ENCODE data around the gene DPP6.

Gene DPP6

DNA sequence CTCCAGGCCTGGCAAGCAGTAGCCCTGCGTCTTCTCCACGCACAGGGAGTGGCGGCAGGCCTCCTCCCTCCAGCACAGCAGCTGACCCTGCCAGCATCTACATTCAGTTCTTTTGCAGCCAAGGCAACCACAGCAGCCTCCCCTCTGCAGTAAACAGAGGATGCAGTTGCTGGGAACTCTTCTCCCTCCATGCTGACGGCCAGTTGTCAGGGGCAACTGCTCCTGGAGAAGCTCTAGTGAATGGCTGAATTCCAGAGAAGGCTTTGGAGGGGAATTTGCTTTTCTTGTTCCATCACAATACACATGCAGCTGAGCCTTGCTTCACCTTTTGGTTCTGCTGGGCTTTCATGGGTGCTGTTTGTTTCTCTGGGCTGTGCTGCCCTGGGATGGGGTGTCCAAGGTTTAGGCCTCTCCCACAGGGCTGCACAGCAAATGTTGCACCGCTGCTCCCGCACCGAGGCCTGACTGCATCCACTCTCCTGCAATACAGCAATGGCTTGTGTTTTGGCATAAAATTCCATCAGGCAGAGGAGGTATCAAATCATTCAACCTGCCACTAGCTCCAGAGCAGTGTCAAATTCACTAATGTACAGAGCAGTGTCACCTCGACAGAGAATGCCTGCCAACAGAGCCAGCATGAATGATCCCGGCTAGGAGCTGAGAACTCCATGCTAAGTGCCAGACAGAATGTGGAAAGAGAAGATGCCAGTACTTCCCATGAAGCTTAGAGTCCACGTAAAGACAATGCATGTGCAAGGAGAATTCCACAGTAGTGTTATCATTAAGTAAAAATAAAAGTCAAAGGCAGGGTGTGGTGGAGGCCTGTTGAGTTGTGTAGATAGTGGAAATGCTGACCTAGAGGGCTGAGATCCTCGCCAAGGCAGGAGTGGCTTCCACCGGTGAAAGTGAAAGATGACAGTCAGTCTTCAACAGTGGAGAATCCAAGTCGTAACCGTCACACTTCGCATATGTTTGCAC is 399.6 kb downstream of the DPP6 start:
- no peaks in the 10 kb centered on the region for H3K79me2 ChIP-seq (ENCODE audit: insufficient read depth, low read depth)

DNA sequence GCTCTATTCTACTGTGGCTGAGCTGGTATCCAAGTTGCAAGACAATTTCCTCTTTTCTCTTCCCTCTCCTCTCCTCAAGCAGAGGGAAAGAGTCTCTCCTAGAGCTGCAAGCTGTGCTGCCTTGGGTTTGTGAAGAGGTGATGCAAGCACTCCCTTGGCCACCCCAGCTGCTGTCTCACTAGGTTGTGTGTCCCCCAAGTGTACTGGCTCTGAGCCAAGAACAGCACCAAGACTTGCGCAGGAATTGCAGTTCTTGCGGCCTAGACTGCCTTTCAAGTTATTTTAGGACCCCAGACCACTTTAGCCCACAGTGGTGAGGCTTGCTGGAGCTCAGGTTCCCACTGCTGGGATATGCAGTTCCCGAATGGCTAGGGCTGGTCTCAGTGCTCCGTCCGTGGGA is 411.6 kb downstream of the DPP6 start:
- Histone ChIP-seq H3K4me2 (no peak overlapping the region), H3K4me1 (ENCODE audit: low read depth, poor library complexity, severe bottlenecking) (no peaks in the 10 kb centered on the region), H3K27me3 (ENCODE audit: insufficient read depth, low read depth) (no peaks in the 10 kb centered on the region), H2AFZ (ENCODE audit: low read depth) (no peak overlapping the region), H3K9ac (no peak overlapping the region), H3K27ac (no peak overlapping the region), H3K4me3 (IDR thresholded peaks at IDR 0.05; ENCODE audit: insufficient read depth, low read depth, low read length) (no peak overlapping the region), H4K20me1 (ENCODE audit: insufficient read depth) (no peaks in the 10 kb centered on the region), H3K79me2 (ENCODE audit: insufficient read depth, low read depth) (no peaks in the 10 kb centered on the region), H3K36me3 (ENCODE audit: insufficient read depth) (no peaks in the 10 kb centered on the region)
- TF ChIP-seq, protein P1, sequence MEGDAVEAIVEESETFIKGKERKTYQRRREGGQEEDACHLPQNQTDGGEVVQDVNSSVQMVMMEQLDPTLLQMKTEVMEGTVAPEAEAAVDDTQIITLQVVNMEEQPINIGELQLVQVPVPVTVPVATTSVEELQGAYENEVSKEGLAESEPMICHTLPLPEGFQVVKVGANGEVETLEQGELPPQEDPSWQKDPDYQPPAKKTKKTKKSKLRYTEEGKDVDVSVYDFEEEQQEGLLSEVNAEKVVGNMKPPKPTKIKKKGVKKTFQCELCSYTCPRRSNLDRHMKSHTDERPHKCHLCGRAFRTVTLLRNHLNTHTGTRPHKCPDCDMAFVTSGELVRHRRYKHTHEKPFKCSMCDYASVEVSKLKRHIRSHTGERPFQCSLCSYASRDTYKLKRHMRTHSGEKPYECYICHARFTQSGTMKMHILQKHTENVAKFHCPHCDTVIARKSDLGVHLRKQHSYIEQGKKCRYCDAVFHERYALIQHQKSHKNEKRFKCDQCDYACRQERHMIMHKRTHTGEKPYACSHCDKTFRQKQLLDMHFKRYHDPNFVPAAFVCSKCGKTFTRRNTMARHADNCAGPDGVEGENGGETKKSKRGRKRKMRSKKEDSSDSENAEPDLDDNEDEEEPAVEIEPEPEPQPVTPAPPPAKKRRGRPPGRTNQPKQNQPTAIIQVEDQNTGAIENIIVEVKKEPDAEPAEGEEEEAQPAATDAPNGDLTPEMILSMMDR (conservative IDR thresholded peaks at IDR 0.05; ENCODE audit: low read depth, low read length): no peak

More for the DNA sequence above, 399.6 kb downstream of the DPP6 start:
- H4K20me1 ChIP-seq (ENCODE audit: insufficient read depth): no peaks in the 10 kb centered on the region
- H3K27me3 ChIP-seq (ENCODE audit: insufficient read depth, low read depth): no peaks in the 10 kb centered on the region
- H2AFZ ChIP-seq (ENCODE audit: low read depth): no peak overlapping the region
- no peak overlapping the region for H3K4me3 ChIP-seq (IDR thresholded peaks at IDR 0.05; ENCODE audit: insufficient read depth, low read depth, low read length)
- no peak overlapping the region for H3K9ac ChIP-seq
- H3K36me3 ChIP-seq (ENCODE audit: insufficient read depth): no peaks in the 10 kb centered on the region
- no peak overlapping the region for H3K4me2 ChIP-seq
- no peak overlapping the region for H3K27ac ChIP-seq
- TF ChIP-seq, protein P1 (conservative IDR thresholded peaks at IDR 0.05; ENCODE audit: low read depth, low read length): no peak
- H3K4me1 ChIP-seq (ENCODE audit: low read depth, poor library complexity, severe bottlenecking): no peaks in the 10 kb centered on the region

DNA sequence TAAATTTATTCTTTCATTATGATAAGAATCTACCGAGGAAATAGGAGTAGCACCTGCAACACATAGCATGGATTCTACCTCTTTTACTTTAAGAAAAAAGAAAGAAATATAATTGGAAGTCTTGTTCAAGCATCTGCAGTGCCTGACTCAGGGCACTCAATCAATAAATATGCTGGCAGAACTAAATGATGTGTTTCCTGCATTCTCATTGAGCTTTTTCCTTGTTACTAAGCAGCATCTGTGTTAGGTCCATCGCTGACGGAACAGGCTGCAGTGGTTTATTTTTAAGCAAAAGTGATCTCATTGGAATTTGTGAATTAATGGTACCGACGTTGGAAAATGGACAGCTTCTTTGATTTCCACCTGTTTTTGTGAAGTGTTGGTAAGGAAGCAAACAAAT is 417.5 kb downstream of the DPP6 start:
- H4K20me1 ChIP-seq (ENCODE audit: insufficient read depth): no peaks in the 10 kb centered on the region
- TF ChIP-seq, protein P1 (conservative IDR thresholded peaks at IDR 0.05; ENCODE audit: low read depth, low read length): no peak
- no peak overlapping the region for H3K4me3 ChIP-seq (IDR thresholded peaks at IDR 0.05; ENCODE audit: insufficient read depth, low read depth, low read length)

DNA sequence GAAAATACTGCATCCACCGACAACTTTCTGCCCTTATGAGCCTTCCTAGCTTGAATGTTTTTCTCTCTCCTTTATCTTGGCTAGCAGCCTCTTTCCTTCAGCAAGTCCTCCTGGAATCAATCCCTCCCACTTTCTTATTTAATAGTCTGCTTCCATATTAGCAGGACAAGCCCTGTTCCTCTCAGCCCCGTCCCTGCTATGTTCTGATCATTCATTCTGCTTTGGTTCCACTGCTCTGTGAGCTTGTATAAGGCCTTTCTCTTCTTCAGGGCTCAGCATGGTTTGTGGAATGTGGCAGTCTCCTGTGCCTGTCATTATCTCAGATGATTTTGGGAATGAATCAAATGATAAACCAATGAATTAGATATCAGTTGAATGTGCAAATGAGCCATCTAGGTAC is 420.1 kb downstream of the DPP6 start:
- no peaks in the 10 kb centered on the region for H3K79me2 ChIP-seq (ENCODE audit: insufficient read depth, low read depth)
- H3K4me1 ChIP-seq (ENCODE audit: low read depth, poor library complexity, severe bottlenecking): no peaks in the 10 kb centered on the region
- no peak overlapping the region for H3K4me3 ChIP-seq (IDR thresholded peaks at IDR 0.05; ENCODE audit: insufficient read depth, low read depth, low read length)
- H3K36me3 ChIP-seq (ENCODE audit: insufficient read depth): no peaks in the 10 kb centered on the region
- H2AFZ ChIP-seq (ENCODE audit: low read depth): no peak overlapping the region
- no peak overlapping the region for H3K9ac ChIP-seq
- no peak overlapping the region for H3K27ac ChIP-seq
- H3K27me3 ChIP-seq (ENCODE audit: insufficient read depth, low read depth): no peaks in the 10 kb centered on the region
- no peaks in the 10 kb centered on the region for H4K20me1 ChIP-seq (ENCODE audit: insufficient read depth)
- TF ChIP-seq, protein P1 (conservative IDR thresholded peaks at IDR 0.05; ENCODE audit: low read depth, low read length): no peak
- no peak overlapping the region for H3K4me2 ChIP-seq

More for the DNA sequence above, 417.5 kb downstream of the DPP6 start:
- Histone ChIP-seq H3K79me2 (ENCODE audit: insufficient read depth, low read depth) (no peaks in the 10 kb centered on the region), H3K27ac (no peak overlapping the region), H3K36me3 (ENCODE audit: insufficient read depth) (no peaks in the 10 kb centered on the region), H3K9ac (no peak overlapping the region), H3K4me2 (no peak overlapping the region), H3K4me1 (ENCODE audit: low read depth, poor library complexity, severe bottlenecking) (no peaks in the 10 kb centered on the region), H2AFZ (ENCODE audit: low read depth) (no peak overlapping the region), H3K27me3 (ENCODE audit: insufficient read depth, low read depth) (no peaks in the 10 kb centered on the region)
